HFF-Myc (cell line): ENCODE measurements around the gene FAF2.

Experiments used
- DNase-seq: peaks from one replicate; pipeline ENCODE4 v3.0.0-alpha.2; 2011; ENCODE audit warnings: low read depth; ENCODE audit errors: extremely low read depth
- H3K4me3 ChIP-seq: replicated peaks from 2 replicates; pipeline ENCODE4 v1.5.1; 2011; ENCODE audit warnings: low read depth, mild to moderate bottlenecking, control low read depth, low read length
- CTCF ChIP-seq: IDR thresholded peaks from 2 replicates; pipeline ENCODE4 v1.5.1; 2012; ENCODE audit warnings: mild to moderate bottlenecking, low read depth, low read length, control low read depth; ENCODE audit errors: missing control alignments

The FAF2 gene

GRCh38 chr5:176557846-176558245, 109.7 kb downstream of the FAF2 start:
- no peak for DNase-seq
- H3K4me3 ChIP-seq, result no peak overlapping the region
- no peak for TF ChIP-seq CTCF
